GM18951 (cell line): ENCODE measurements around the gene MLH3.

Experiments used
- POLR2A ChIP-seq: IDR thresholded peaks from 4 replicates; pipeline ENCODE4 v1.6.1; 2011; ENCODE audit warnings: mild to moderate bottlenecking; ENCODE audit not compliant: insufficient read length, insufficient read depth; ENCODE audit errors: extremely low read depth
- in situ Hi-C: fragments of 300-500 bp; cut with MboI; formaldehyde crosslinking; loops from one replicate; pipeline ENCODE4 v1.12.0; 2022; ENCODE audit warnings: low sequenced_read_pairs, mixed read lengths, inconsistent platforms; ENCODE audit not compliant: unreplicated experiment

The MLH3 gene

GRCh38 chr14:75041613-75042012, 9.7 kb downstream of the MLH3 start:
- TF ChIP-seq POLR2A = no peak
- in situ Hi-C loops = no loop called here

GRCh38 chr14:75040959-75041358, 10.3 kb downstream of the MLH3 start:
- in situ Hi-C loops = no loop called here
- no peak for TF ChIP-seq POLR2A

GRCh38 chr14:75040507-75040906, 10.8 kb downstream of the MLH3 start:
- in situ Hi-C loops = no loop called here
- no peak for TF ChIP-seq POLR2A

GRCh38 chr14:75032939-75033338, 18.3 kb downstream of the MLH3 start:
- in situ Hi-C loops = no loop called here
- no peak for TF ChIP-seq POLR2A

GRCh38 chr14:75030147-75030546, 21.1 kb downstream of the MLH3 start:
- TF ChIP-seq POLR2A = no peak
- in situ Hi-C loops = no loop called here

GRCh38 chr14:75025876-75026275, 25.4 kb downstream of the MLH3 start:
- no peak for TF ChIP-seq POLR2A
- in situ Hi-C loops = no loop called here

GRCh38 chr14:75025082-75025481, 26.2 kb downstream of the MLH3 start:
- TF ChIP-seq POLR2A = no peak
- in situ Hi-C loops = no loop called here

- in situ Hi-C loops = no loop called here
- TF ChIP-seq POLR2A = no peak
These were observed 28.2 kb downstream of the MLH3 start for GRCh38 chr14:75023108-75023507.

GRCh38 chr14:75022655-75023054, 28.6 kb downstream of the MLH3 start:
- TF ChIP-seq POLR2A = no peak
- in situ Hi-C loops = no loop called here

GRCh38 chr14:75018694-75019093, 32.6 kb downstream of the MLH3 start:
- TF ChIP-seq POLR2A = no peak
- in situ Hi-C loops = no loop called here

GRCh38 chr14:75016815-75017214, 34.5 kb downstream of the MLH3 start:
- in situ Hi-C loops = no loop called here

GRCh38 chr14:75015496-75015895, 35.8 kb downstream of the MLH3 start:
- in situ Hi-C loops = no loop called here

More at GRCh38 chr14:75016815-75017214, 34.5 kb downstream of the MLH3 start:
- no peak for TF ChIP-seq POLR2A

GRCh38 chr14:75013290-75013689, 38.0 kb downstream of the MLH3 start:
- in situ Hi-C loops = no loop called here
- no peak for TF ChIP-seq POLR2A

More at GRCh38 chr14:75015496-75015895, 35.8 kb downstream of the MLH3 start:
- TF ChIP-seq POLR2A = no peak

GRCh38 chr14:75011356-75011994, 39.8 kb downstream of the MLH3 start:
- in situ Hi-C loops = no loop called here
- no peak for TF ChIP-seq POLR2A
